Astrocyte of the spinal cord (primary cell): ENCODE measurements around the gene LOC128125822.

Experiments
- DNase-seq: peaks from one replicate; pipeline ENCODE4 v3.0.0; 2011; ENCODE audit warnings: low read depth, low spot score
- H3K4me3 ChIP-seq: 2 replicates; pipeline ENCODE4 v1.5.1; 2011; ENCODE audit warnings: low read depth, mild to moderate bottlenecking, low read length, moderate library complexity
- in situ Hi-C: cut with HindIII; loops from 2 replicates; pipeline ENCODE4 v1.10.0; 2017; ENCODE audit warnings: low sequenced_read_pairs
- TF ChIP-seq, protein P1 (sequence below): IDR thresholded peaks from 2 replicates; pipeline ENCODE4 v1.5.1; 2012; ENCODE audit warnings: low read depth, mild to moderate bottlenecking, low read length, inconsistent platforms

Gene LOC128125822

DNA sequence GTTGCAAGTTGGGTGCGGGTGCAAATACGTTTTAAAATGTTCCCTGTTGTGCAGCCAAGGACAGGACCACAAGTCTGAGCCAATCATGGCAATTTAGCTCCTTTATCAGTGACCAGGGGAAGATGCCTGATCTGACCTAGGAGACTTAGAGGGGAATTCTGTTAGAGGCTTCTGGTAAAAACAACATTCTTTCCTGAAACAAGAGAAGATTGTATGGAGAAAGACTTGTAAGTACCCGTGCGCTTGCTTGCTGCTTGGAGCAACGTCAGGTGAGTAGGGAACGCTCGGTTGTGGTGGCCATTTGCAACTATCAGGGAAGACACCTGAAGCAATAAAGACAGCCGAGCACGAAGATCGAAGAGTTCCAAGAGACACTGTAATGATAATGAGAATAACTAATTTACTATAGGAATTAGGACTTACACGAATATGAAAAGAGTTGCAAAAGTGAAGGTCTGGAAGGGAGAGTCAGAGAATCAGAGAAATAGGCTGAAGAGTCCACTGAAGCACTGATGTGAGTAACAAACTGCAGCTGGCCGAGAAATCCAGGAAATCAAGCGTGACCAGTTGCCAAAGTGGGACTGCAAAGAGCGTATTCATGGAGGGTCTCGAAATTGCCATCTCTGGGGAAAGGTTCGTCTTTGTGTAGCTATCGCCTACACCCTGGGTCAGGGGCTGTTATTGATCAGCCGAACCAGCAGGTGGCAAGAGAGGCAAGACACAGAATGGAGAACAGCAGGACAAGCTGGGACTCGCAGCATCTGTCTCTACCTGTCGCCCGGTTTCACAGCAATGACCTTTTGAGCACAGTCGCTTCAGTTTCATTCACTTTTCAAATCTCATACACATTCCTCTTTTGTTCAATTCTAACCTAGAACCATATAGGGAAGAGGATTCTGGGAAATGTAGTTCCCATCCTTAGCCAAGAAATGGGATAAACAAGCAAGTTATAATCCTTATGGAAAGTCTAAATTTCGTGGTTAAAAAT lies 26.1 kb downstream of the LOC128125822 start:
- in situ Hi-C loops: no loop called here
- TF ChIP-seq, protein P1, sequence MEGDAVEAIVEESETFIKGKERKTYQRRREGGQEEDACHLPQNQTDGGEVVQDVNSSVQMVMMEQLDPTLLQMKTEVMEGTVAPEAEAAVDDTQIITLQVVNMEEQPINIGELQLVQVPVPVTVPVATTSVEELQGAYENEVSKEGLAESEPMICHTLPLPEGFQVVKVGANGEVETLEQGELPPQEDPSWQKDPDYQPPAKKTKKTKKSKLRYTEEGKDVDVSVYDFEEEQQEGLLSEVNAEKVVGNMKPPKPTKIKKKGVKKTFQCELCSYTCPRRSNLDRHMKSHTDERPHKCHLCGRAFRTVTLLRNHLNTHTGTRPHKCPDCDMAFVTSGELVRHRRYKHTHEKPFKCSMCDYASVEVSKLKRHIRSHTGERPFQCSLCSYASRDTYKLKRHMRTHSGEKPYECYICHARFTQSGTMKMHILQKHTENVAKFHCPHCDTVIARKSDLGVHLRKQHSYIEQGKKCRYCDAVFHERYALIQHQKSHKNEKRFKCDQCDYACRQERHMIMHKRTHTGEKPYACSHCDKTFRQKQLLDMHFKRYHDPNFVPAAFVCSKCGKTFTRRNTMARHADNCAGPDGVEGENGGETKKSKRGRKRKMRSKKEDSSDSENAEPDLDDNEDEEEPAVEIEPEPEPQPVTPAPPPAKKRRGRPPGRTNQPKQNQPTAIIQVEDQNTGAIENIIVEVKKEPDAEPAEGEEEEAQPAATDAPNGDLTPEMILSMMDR: peak; percentile 90
- DNase-seq: peak; percentile 71
- H3K4me3 ChIP-seq: peak overlapping the region; percentile 62

DNA sequence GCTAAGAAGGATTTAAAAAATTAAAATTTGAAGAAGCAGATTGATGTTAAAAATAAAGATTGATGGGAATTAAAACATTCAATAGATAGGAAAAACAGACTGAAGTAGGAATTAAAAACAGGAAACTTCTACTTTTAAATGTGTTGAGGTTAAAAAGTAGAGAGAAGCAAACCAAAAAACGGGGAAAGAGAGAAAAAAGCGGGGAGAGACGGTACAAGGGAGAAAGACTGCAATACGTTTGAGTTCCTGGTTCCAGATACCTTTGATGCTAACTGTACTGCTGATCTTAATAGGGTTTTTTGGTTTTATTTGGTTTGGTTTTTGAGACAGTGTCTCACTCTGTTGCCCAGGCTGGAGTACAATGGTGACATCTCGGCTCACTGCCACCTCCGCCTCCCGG lies 27.0 kb downstream of the LOC128125822 start:
- TF ChIP-seq, protein P1: no peak
- in situ Hi-C loops: no loop called here
- DNase-seq: no peak
- no peak overlapping the region for H3K4me3 ChIP-seq

DNA sequence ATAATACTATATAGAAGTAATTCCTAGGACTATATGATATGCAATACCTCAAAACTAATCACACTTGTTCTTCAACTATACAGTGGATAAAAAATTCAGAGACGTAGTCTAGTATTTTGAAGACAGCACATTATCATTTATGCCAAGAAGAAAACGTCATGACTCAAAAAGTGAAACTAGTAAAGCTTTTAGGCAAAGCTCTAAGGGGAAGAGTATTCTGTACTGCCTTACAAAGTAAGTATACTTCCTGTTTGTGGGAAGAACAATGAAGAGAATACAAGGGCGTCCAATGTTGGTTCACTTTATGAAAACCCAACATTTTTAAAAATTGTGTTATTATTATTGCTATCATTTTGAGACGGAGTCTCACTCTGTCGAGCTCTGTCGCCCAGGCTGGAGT lies 27.9 kb downstream of the LOC128125822 start:
- DNase-seq: no peak

DNA sequence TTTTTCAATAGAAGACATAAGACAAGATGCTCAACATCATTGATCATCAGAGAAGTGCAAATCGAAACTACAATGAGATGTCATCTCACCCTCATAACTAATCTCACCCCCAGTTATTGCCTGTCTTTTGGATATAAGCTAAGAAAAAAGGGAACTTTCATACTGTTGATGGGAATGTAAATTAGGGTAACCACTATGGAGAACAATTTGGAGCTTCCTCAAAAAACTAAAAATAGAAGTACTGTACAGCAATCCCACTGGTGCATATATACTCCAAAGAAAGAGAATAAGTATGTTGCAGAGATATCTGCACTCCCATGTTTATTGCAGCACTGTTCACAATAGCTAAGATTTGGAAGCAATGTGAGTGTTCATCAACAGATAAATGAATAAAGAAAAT lies 37.0 kb downstream of the LOC128125822 start:
- TF ChIP-seq, protein P1: no peak
- in situ Hi-C loops: no loop called here
- no peak for DNase-seq
- H3K4me3 ChIP-seq: no peak overlapping the region

More for the DNA sequence above, 27.9 kb downstream of the LOC128125822 start:
- H3K4me3 ChIP-seq: no peak overlapping the region
- TF ChIP-seq, protein P1: no peak
- in situ Hi-C loops: no loop called here

DNA sequence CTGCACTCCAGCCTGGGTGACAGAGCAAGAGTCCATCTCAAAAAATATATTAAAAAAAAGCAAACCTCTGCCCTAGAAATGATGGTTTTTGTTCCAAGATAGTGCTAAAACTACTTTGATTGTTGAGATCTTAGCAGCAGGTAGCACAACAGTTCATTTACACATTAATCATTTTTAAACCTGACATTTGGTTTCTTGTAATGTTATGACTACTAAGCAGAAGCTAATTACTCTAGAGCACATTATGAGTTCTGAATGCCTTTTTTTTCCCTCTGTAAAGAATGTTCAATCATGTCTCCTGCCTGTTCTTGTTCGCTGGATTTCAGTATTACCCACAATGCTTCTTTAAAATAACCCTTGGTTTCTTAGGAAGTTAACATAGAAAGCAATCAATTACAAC lies 38.7 kb downstream of the LOC128125822 start:
- H3K4me3 ChIP-seq: no peak overlapping the region
- in situ Hi-C loops: no loop called here
- TF ChIP-seq, protein P1: no peak
- DNase-seq: no peak

DNA sequence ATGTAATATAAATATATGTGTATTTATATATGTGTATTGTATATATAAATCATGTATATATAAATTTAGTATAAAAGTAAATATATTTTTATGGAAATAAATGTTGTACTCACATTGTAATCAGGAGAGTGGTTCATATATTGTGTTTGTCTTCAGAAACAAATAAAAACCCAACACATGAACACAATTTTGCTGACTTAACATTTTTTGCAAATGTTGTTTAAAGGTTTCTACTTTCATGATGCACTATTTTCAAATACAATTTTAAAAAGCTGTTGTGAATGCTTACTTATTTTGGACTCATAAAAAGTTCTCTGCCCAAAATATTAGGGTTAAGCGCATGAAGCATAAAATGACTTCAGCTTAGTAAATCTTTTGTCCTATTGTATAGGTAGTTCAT lies 39.3 kb downstream of the LOC128125822 start:
- in situ Hi-C loops: no loop called here
- TF ChIP-seq, protein P1: no peak
- no peak overlapping the region for H3K4me3 ChIP-seq
- DNase-seq: no peak
